ENCODE results near the gene AFF4.
"Not testable (repeated sequence)": the region's sequence is repeated elsewhere in the genome, so short reads cannot be mapped to it uniquely, and the experiment has no call there.

GRCh38 chr5:133008455-133008854 is 45.0 kb upstream of the AFF4 start:
- not testable (repeated sequence) for TF ChIP-seq TAF1 (IDR thresholded peaks at IDR 0.05; ENCODE audit: borderline replicate concordance, low read depth, low read length); POLR2A (IDR thresholded peaks at IDR 0.05; ENCODE audit: low read depth, low read length); POLR2AphosphoS5 (IDR thresholded peaks at IDR 0.05; ENCODE audit: low read depth, low read length)

Measured in GM12892 (cell line).